Fibroblast of pulmonary artery (primary cell): ENCODE results near the gene RHOB.

ENCODE experiments used
- DNase-seq: peaks from one replicate; pipeline ENCODE4 v3.0.0-alpha.2; 2010; ENCODE audit warnings: low read depth
- H3K4me3 ChIP-seq: replicated peaks from 2 replicates; pipeline ENCODE4 v1.5.1; 2011; ENCODE audit warnings: low read depth, mild to moderate bottlenecking, control low read depth, low read length, moderate library complexity
- TF ChIP-seq, protein P1 (sequence below): IDR thresholded peaks from 2 replicates; pipeline ENCODE4 v1.5.1; 2011; ENCODE audit warnings: mild to moderate bottlenecking, control low read depth, low read length, inconsistent platforms; ENCODE audit errors: missing control alignments

Gene RHOB

DNA sequence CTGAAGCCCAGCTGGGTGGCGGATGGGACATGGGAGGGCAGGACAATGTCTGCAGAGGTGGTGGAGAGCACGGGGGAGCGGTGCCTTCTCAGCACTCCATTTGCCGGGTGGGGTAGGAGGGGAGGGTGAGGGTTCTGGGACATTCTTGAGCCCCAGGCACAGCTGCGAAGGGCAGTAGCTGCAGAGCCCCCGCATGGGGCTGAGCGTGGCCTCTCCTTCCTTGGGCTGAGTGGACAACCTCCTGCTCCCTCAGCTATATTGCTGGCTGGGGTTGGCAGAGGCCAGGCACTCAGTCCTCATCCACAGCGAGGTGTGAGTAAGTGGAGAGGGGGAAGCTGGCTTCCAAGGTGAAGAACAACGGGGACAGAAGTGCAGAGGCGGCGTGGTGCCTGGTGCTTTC lies 50.1 kb downstream of the RHOB start:
- no peak for DNase-seq
- TF ChIP-seq, protein P1, sequence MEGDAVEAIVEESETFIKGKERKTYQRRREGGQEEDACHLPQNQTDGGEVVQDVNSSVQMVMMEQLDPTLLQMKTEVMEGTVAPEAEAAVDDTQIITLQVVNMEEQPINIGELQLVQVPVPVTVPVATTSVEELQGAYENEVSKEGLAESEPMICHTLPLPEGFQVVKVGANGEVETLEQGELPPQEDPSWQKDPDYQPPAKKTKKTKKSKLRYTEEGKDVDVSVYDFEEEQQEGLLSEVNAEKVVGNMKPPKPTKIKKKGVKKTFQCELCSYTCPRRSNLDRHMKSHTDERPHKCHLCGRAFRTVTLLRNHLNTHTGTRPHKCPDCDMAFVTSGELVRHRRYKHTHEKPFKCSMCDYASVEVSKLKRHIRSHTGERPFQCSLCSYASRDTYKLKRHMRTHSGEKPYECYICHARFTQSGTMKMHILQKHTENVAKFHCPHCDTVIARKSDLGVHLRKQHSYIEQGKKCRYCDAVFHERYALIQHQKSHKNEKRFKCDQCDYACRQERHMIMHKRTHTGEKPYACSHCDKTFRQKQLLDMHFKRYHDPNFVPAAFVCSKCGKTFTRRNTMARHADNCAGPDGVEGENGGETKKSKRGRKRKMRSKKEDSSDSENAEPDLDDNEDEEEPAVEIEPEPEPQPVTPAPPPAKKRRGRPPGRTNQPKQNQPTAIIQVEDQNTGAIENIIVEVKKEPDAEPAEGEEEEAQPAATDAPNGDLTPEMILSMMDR = no peak
- H3K4me3 ChIP-seq = no peak overlapping the region
